Ishikawa (cell line): ENCODE results near the gene DIAPH2.

ENCODE experiments used
- CEBPB ChIP-seq: IDR thresholded peaks from 2 replicates; pipeline ENCODE4 v1.6.1; 2012
- CREB1 ChIP-seq: IDR thresholded peaks from 2 replicates; pipeline ENCODE4 v1.6.1; 2012; ENCODE audit warnings: low read depth
- EGR1 ChIP-seq: IDR thresholded peaks from 2 replicates; pipeline ENCODE4 v1.6.1; 2012
- EP300 ChIP-seq: IDR thresholded peaks from 2 replicates; pipeline ENCODE4 v1.6.1; 2012; ENCODE audit warnings: borderline replicate concordance
- FOXM1 ChIP-seq: IDR thresholded peaks from 2 replicates; pipeline ENCODE4 v1.6.1; 2012; ENCODE audit warnings: low read depth, borderline replicate concordance
- MAX ChIP-seq: IDR thresholded peaks from 2 replicates; pipeline ENCODE4 v1.6.1; 2012
- NFIC ChIP-seq: IDR thresholded peaks from 2 replicates; pipeline ENCODE4 v1.6.1; 2012
- RAD21 ChIP-seq: IDR thresholded peaks from 2 replicates; pipeline ENCODE4 v1.6.1; 2012; ENCODE audit warnings: low read depth
- REST ChIP-seq: IDR thresholded peaks from 2 replicates; pipeline ENCODE4 v1.6.1; 2012; ENCODE audit warnings: low read depth, mild to moderate bottlenecking
- TAF1 ChIP-seq: IDR thresholded peaks from 2 replicates; pipeline ENCODE4 v1.6.1; 2012; ENCODE audit warnings: low read depth, mild to moderate bottlenecking
- TCF12 ChIP-seq: IDR thresholded peaks from 2 replicates; pipeline ENCODE4 v1.6.1; 2012; ENCODE audit warnings: low read depth
- TEAD4 ChIP-seq: IDR thresholded peaks from 2 replicates; pipeline ENCODE4 v1.6.1; 2012
- USF1 ChIP-seq: IDR thresholded peaks from 2 replicates; pipeline ENCODE4 v1.6.1; 2012
- YY1 ChIP-seq: IDR thresholded peaks from 2 replicates; pipeline ENCODE4 v1.6.1; 2012; ENCODE audit warnings: low read depth
- ZBTB7A ChIP-seq: IDR thresholded peaks from 2 replicates; pipeline ENCODE4 v1.6.1; 2012; ENCODE audit warnings: low read depth

The DIAPH2 gene

GRCh38 chrX:96761566-96761965, 76.9 kb downstream of the DIAPH2 start:
- TF ChIP-seq CREB1: no peak

GRCh38 chrX:96763608-96764007, 79.0 kb downstream of the DIAPH2 start:
- TF ChIP-seq NFIC (no peak), RAD21 (no peak), MAX (no peak)

GRCh38 chrX:96764864-96765263, 80.2 kb downstream of the DIAPH2 start:
- no peak for TF ChIP-seq EGR1
- no peak for TF ChIP-seq FOXM1
- no peak for TF ChIP-seq NFIC
- TF ChIP-seq CEBPB: no peak
- TF ChIP-seq RAD21: no peak
- no peak for TF ChIP-seq TCF12
- no peak for TF ChIP-seq TAF1
- no peak for TF ChIP-seq EP300

- no peak for TF ChIP-seq FOXM1
- peak; percentile 51 for TF ChIP-seq RAD21
Observed at GRCh38 chrX:96770315-96770714, 85.7 kb downstream of the DIAPH2 start.

- TF ChIP-seq EGR1 (no peak), CREB1 (no peak), EP300 (no peak), MAX (no peak), FOXM1 (no peak), TAF1 (no peak)
Observed at GRCh38 chrX:96771486-96771885, 86.8 kb downstream of the DIAPH2 start.

GRCh38 chrX:96774116-96774515, 89.5 kb downstream of the DIAPH2 start:
- TF ChIP-seq USF1 (no peak), RAD21 (no peak), CREB1 (no peak), NFIC (no peak), EGR1 (no peak), TAF1 (no peak), EP300 (no peak), TEAD4 (no peak)

GRCh38 chrX:96776966-96777365, 92.3 kb downstream of the DIAPH2 start:
- no peak for TF ChIP-seq NFIC
- no peak for TF ChIP-seq ZBTB7A
- TF ChIP-seq EP300: no peak
- no peak for TF ChIP-seq MAX
- no peak for TF ChIP-seq TEAD4
- no peak for TF ChIP-seq YY1
- TF ChIP-seq TAF1: no peak
- no peak for TF ChIP-seq TCF12
- no peak for TF ChIP-seq EGR1

- TF ChIP-seq EP300 (no peak), REST (no peak), MAX (no peak), ZBTB7A (no peak), CEBPB (no peak), NFIC (no peak), TEAD4 (no peak), YY1 (no peak), FOXM1 (no peak), TAF1 (no peak), RAD21 (no peak), CREB1 (no peak), EGR1 (no peak), USF1 (no peak), TCF12 (no peak)
Observed at GRCh38 chrX:96791559-96791958, 106.9 kb downstream of the DIAPH2 start.

- TF ChIP-seq TEAD4: no peak
- no peak for TF ChIP-seq CREB1
- TF ChIP-seq EGR1: no peak
- no peak for TF ChIP-seq TAF1
- TF ChIP-seq EP300: no peak
- TF ChIP-seq TCF12: no peak
- TF ChIP-seq MAX: no peak
- TF ChIP-seq YY1: no peak
- no peak for TF ChIP-seq USF1
- no peak for TF ChIP-seq RAD21
- TF ChIP-seq ZBTB7A: no peak
- TF ChIP-seq REST: no peak
- no peak for TF ChIP-seq FOXM1
- TF ChIP-seq NFIC: no peak
- no peak for TF ChIP-seq CEBPB
Observed at GRCh38 chrX:96792047-96792446, 107.4 kb downstream of the DIAPH2 start.
